ENCODE measurements around the gene GBF1.
"Not testable (repeated sequence)": the region's sequence is repeated elsewhere in the genome, so short reads cannot be mapped to it uniquely, and the experiment has no call there.

Gene GBF1

DNA sequence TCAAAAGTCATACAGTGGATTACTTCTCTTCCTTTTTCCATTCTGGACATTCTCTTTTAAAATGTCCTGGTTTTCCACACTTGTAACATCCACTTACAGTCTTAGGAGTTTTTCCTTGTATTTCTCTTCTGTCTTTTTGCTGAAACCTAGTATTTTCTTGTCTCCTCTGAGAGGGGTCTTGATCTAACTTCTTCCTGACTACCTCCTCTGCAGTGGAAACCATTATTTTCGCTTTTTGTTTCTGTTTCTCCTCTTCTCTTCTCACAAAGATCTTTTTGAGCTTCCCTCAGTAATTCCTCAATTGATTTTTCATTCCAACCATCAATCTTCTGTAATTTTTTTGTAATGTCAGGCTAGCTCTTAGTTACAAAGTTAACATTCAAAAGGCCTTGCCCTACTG lies 42.9 kb upstream of the GBF1 start:
- DNase-seq: no peak
- Histone ChIP-seq H3K4me1 (no peaks in the 10 kb centered on the region), H3K9me3 (no peaks in the 10 kb centered on the region; the same call in 1 of the 2 replicates), H3K4me3 (ENCODE audit: low read depth, low read length) (no peak overlapping the region), H3K36me3 (no peaks in the 10 kb centered on the region), H3K27me3 (no peaks in the 10 kb centered on the region)
- TF ChIP-seq, protein P1, sequence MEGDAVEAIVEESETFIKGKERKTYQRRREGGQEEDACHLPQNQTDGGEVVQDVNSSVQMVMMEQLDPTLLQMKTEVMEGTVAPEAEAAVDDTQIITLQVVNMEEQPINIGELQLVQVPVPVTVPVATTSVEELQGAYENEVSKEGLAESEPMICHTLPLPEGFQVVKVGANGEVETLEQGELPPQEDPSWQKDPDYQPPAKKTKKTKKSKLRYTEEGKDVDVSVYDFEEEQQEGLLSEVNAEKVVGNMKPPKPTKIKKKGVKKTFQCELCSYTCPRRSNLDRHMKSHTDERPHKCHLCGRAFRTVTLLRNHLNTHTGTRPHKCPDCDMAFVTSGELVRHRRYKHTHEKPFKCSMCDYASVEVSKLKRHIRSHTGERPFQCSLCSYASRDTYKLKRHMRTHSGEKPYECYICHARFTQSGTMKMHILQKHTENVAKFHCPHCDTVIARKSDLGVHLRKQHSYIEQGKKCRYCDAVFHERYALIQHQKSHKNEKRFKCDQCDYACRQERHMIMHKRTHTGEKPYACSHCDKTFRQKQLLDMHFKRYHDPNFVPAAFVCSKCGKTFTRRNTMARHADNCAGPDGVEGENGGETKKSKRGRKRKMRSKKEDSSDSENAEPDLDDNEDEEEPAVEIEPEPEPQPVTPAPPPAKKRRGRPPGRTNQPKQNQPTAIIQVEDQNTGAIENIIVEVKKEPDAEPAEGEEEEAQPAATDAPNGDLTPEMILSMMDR (IDR thresholded peaks at IDR 0.05; ENCODE audit: low read depth, low read length): no peak

- H3K4me3 ChIP-seq (ENCODE audit: low read depth, low read length): no peak overlapping the region
- H3K36me3 ChIP-seq: no peaks in the 10 kb centered on the region
- no peaks in the 10 kb centered on the region; the same call in 1 of the 2 replicates for H3K9me3 ChIP-seq
- TF ChIP-seq, protein P1 (IDR thresholded peaks at IDR 0.05; ENCODE audit: low read depth, low read length): no peak
- peak; percentile 51 for DNase-seq
- 0 out of 2 replicates have a peak, but pooled peaks cover 3% of the 10 kb centered on the region for H3K4me1 ChIP-seq
- H3K27me3 ChIP-seq: no peaks in the 10 kb centered on the region
Observed at GRCh38 chr10:102208311-102209035, 36.9 kb upstream of the GBF1 start.

DNA sequence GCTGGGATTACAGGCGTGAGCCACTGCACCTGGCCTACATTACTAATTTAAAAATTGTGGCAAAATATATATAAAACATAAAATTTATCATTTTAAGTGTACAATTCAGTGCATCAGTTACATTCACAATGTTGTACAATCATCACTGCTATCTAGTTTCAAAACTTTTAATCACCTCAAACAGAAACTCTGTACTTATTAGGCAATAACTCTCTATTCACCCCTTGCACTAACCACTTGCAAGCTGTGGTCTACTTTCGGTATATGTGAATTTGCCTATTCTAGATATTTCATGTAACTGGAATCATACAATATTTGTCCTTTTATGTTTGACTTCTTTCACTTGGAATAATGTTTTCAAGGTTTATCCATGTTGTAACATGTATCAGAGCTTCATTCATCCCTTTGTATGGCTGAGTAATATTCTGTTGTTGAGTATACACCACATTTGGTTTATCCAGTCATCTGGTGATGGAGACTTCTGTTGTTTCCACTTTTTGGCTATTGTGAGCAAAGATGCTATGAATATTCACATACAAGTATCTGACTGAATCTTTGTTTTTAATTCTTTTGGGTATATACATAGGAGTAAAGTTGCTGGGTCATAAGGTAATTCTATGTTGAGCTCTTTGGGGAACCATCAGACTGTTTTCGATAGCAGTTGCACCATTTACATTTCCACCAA lies 33.6 kb upstream of the GBF1 start:
- H3K4me1 ChIP-seq: 0 out of 2 replicates have a peak, but pooled peaks cover 3% of the 10 kb centered on the region
- H3K36me3 ChIP-seq: no peaks in the 10 kb centered on the region
- H3K4me3 ChIP-seq (ENCODE audit: low read depth, low read length): no peak overlapping the region
- no peak for DNase-seq
- no peaks in the 10 kb centered on the region for H3K9me3 ChIP-seq
- no peaks in the 10 kb centered on the region for H3K27me3 ChIP-seq
- TF ChIP-seq, protein P1 (IDR thresholded peaks at IDR 0.05; ENCODE audit: low read depth, low read length): no peak

GRCh38 chr10:102213599-102213998 lies 31.7 kb upstream of the GBF1 start:
- not testable (repeated sequence) for H3K27me3 ChIP-seq, H3K4me1 ChIP-seq, DNase-seq

DNA sequence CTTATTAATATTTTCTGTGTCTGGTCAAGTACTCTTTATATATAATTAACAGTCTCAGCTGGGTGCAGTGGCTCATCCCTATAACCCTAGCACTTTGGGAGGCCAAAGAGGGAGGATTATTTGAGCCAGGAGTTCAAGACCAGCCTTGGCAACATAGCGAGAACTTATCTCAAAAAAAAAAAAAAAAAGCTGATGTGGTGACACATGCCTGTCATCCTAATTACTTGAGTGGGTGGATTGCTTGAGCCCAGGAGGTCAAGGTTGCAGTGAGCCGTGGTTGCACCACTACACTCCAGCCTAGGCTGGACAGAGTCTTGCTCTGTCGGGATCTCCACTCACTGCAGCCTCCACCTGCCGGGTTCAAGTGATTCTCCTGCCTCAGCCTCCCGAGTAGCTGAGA lies 26.0 kb upstream of the GBF1 start:
- Histone ChIP-seq H3K4me1 (no peaks in the 10 kb centered on the region), H3K36me3 (no peaks in the 10 kb centered on the region), H3K27me3 (no peaks in the 10 kb centered on the region), H3K4me3 (ENCODE audit: low read depth, low read length) (no peak overlapping the region), H3K9me3 (no peaks in the 10 kb centered on the region)
- TF ChIP-seq, protein P1 (IDR thresholded peaks at IDR 0.05; ENCODE audit: low read depth, low read length): no peak
- DNase-seq: no peak

More at GRCh38 chr10:102213599-102213998, 31.7 kb upstream of the GBF1 start:
- H3K36me3 ChIP-seq; H3K9me3 ChIP-seq; H3K4me3 ChIP-seq (ENCODE audit: low read depth, low read length): not testable (repeated sequence)

GRCh38 chr10:102220612-102221011 lies 24.7 kb upstream of the GBF1 start:
- no peak for DNase-seq
- H3K27me3 ChIP-seq: no peaks in the 10 kb centered on the region
- H3K36me3 ChIP-seq: no peaks in the 10 kb centered on the region
- no peaks in the 10 kb centered on the region for H3K4me1 ChIP-seq
- H3K9me3 ChIP-seq: no peaks in the 10 kb centered on the region
- no peak overlapping the region for H3K4me3 ChIP-seq (ENCODE audit: low read depth, low read length)
- TF ChIP-seq, protein P1 (IDR thresholded peaks at IDR 0.05; ENCODE audit: low read depth, low read length): no peak
